Measurements from ENCODE around the gene SRGAP1. TPM values are rescaled to one million over a fixed set of nuclear protein-coding genes. Genes with fewer than 3 reads are reported as not detected.

The SRGAP1 gene
- total and polyA plus RNA-seq, 9 donors: 2.8 to 17.9 (median 8.6) TPM

DNA sequence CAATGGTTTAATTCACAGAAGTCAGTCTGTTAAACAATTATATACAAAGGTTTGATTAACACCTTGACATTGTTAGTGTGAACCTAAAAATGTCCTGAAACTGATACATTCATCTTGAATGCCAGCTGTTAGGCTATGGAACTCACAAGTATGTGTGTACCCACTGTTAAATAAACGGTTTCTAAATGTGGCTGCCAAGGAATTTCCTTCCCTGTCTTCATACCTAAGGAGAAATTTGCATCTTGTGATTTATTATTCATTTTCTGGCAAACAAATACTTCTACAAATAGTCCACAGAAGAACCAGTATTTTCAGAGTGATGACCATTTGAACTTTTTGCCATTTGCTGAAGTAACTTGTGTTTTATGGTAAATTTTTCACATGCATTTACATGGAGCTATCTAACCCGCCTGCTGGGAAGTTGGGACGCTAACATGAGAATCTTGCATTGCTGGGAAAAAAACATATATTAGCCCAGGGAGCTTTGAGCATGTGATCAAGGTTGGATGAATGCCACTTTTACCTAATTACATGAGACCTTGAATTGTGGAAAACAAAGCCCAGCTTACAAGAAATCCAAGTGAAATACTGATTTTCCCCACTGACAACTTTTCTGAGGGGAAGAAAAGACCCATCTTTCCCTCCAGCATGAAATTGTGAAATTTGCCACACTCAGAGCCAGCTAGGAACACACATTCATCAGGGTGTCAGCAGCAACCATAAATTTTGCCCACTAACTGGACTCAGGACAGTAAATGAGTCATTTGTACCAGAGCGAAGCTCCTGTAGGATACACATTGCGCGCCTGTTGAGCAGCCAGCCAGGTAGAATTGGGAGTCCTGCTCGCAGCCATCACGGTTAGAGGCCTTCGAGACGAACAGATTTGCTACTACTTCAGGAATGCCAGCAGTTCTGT, 259.6 kb downstream of the SRGAP1 start:
- Histone ChIP-seq H3K9me3 (no peaks in the 10 kb centered on the region), H3K27me3 (no peaks in the 10 kb centered on the region), H3K4me1 (ENCODE audit: insufficient read depth) (peaks cover 3% of the 10 kb centered on the region), H3K36me3 (no peaks in the 10 kb centered on the region), H3K27ac (no peak overlapping the region), H3K4me3 (no peak overlapping the region)
- 63 to 82% (median 81%) methylated on average over 10 of the region's 10 CpGs for WGBS, 3 donors
- TF ChIP-seq EP300 (IDR thresholded peaks at IDR 0.05) (no peak), POLR2A (IDR thresholded peaks at IDR 0.05) (no peak)
- TF ChIP-seq, protein P1, sequence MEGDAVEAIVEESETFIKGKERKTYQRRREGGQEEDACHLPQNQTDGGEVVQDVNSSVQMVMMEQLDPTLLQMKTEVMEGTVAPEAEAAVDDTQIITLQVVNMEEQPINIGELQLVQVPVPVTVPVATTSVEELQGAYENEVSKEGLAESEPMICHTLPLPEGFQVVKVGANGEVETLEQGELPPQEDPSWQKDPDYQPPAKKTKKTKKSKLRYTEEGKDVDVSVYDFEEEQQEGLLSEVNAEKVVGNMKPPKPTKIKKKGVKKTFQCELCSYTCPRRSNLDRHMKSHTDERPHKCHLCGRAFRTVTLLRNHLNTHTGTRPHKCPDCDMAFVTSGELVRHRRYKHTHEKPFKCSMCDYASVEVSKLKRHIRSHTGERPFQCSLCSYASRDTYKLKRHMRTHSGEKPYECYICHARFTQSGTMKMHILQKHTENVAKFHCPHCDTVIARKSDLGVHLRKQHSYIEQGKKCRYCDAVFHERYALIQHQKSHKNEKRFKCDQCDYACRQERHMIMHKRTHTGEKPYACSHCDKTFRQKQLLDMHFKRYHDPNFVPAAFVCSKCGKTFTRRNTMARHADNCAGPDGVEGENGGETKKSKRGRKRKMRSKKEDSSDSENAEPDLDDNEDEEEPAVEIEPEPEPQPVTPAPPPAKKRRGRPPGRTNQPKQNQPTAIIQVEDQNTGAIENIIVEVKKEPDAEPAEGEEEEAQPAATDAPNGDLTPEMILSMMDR (IDR thresholded peaks at IDR 0.05): no peak
- intact Hi-C loops (cut with DNase I): no loop called here
- peak in 3 of 5 donors; percentile 27 to 45 (median 36) for DNase-seq

DNA sequence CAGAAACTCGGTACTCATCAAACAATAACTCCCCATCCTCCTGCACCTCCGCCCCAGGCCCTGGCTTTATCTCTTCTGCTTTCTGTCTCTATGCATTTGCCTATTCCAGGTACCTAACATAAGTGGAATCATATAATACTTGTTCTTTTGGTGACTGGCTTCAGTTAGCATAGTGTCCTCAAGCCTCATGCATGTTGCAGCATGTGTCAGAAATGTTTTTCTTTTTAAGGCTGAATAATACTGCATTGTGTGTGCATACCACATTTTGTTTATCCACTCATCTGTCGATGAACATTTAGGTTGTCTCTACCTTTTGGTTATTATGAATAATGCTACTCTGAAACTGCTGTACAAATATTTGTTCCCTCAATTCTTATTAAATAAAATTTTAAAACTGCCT, 260.5 kb downstream of the SRGAP1 start:
- no peaks in the 10 kb centered on the region for H3K27me3 ChIP-seq
- no peak overlapping the region for H3K27ac ChIP-seq
- no peaks in the 10 kb centered on the region for H3K36me3 ChIP-seq
- H3K9me3 ChIP-seq: no peaks in the 10 kb centered on the region
- intact Hi-C loops (cut with DNase I): no loop called here
- TF ChIP-seq EP300 (IDR thresholded peaks at IDR 0.05) (no peak), POLR2A (IDR thresholded peaks at IDR 0.05) (no peak)
- TF ChIP-seq, protein P1 (IDR thresholded peaks at IDR 0.05): no peak
- WGBS, 3 donors: 90 to 92% (median 91%) methylated on average over 3 of the region's 3 CpGs
- no peak for DNase-seq
- no peak overlapping the region for H3K4me3 ChIP-seq
- H3K4me1 ChIP-seq (ENCODE audit: insufficient read depth): peaks cover 3% of the 10 kb centered on the region

DNA sequence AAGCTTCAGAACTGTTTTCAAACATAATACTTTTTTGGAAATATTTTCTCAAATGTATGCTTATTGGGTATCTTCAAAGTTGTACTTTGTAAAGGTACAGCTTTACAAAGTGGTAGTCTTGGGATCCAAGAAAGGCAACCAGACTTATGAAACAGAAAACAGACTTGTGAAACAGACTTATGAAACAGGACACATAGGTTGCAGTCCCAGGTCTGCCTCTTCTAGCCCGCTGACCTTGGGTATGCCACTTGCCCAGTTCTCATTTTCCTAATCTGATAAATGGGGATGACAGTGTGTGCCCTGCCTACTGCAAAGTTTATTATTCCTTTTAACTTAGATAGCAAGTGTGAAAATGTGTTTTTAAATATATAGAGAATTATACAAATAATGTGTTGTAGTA, 263.3 kb downstream of the SRGAP1 start:
- Histone ChIP-seq H3K4me3 (no peak overlapping the region), H3K4me1 (ENCODE audit: insufficient read depth) (peaks cover 3% of the 10 kb centered on the region), H3K27me3 (no peaks in the 10 kb centered on the region), H3K27ac (no peak overlapping the region), H3K9me3 (no peaks in the 10 kb centered on the region), H3K36me3 (no peaks in the 10 kb centered on the region)
- DNase-seq: no peak
- intact Hi-C loops (cut with DNase I): no loop called here
- TF ChIP-seq EP300 (IDR thresholded peaks at IDR 0.05): no peak
- WGBS, 3 donors: 97 to 100% (median 100%) methylated on average over 1 of the region's 1 CpG

DNA sequence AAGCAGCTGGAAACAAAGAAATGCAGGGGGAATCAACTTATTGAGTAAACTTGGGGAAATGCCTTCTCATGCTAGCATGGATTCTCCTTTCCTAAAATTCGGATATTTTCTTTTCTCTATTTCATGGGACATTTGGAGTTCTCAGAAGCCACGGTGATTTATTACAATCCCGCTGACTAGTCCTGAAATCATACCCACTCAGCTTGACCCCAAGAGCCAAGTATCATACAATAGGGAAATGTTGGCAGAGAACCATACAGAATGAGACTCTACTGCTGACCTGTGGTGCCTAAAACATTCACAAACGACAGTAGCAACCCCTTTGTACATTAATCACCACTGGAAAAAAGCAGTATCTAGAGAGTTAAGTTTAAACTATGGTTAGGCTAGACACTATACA, 265.2 kb downstream of the SRGAP1 start:
- H3K27me3 ChIP-seq: no peaks in the 10 kb centered on the region
- DNase-seq: no peak
- H3K4me1 ChIP-seq (ENCODE audit: insufficient read depth): no peaks in the 10 kb centered on the region
- 68 to 83% (median 76%) methylated on average over 4 of the region's 4 CpGs for WGBS, 3 donors
- no peaks in the 10 kb centered on the region for H3K9me3 ChIP-seq
- no peak overlapping the region for H3K4me3 ChIP-seq
- no peak overlapping the region for H3K27ac ChIP-seq
- no peaks in the 10 kb centered on the region for H3K36me3 ChIP-seq
- no peak for TF ChIP-seq EP300 (IDR thresholded peaks at IDR 0.05)
- TF ChIP-seq, protein P1 (IDR thresholded peaks at IDR 0.05): no peak
- no peak for TF ChIP-seq POLR2A (IDR thresholded peaks at IDR 0.05)
- intact Hi-C loops (cut with DNase I): no loop called here

DNA sequence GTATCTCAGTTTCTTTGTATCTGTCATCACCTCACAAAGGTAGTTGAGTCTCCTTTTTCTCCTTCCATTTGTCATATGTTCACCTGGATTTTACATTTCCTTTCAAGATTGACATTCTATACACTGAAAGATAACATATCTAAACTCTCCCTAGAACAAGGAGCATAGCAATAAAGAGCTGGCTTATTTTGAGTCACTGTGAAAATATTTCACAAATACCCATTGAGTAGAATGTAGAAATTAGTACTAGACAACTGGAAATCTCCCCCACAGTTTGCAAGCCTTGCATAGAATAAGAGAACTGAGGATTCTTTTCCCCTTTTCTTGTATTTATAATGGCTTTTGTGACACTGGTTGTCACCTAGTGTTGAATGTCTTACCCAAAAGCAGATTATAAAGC, 266.4 kb downstream of the SRGAP1 start:
- intact Hi-C loops (cut with DNase I): no loop called here
- Histone ChIP-seq H3K4me3 (no peak overlapping the region), H3K27ac (no peak overlapping the region), H3K36me3 (no peaks in the 10 kb centered on the region), H3K27me3 (no peaks in the 10 kb centered on the region), H3K4me1 (ENCODE audit: insufficient read depth) (no peaks in the 10 kb centered on the region), H3K9me3 (no peaks in the 10 kb centered on the region)
- TF ChIP-seq, protein P1 (IDR thresholded peaks at IDR 0.05): no peak
- TF ChIP-seq POLR2A (IDR thresholded peaks at IDR 0.05): no peak
- no peak for TF ChIP-seq EP300 (IDR thresholded peaks at IDR 0.05)
- no peak for DNase-seq
